Keratinocyte (primary cell): Measurements from ENCODE around the gene TP53I13. TPM values are rescaled to one million over a fixed set of nuclear protein-coding genes. Genes with fewer than 3 reads are reported as not detected.

Experiments
- DNase-seq: peaks from one replicate; pipeline ENCODE4 v3.0.0-alpha.2; 2011; ENCODE audit warnings: low read depth, missing footprints, low spot score
- FAIRE-seq: peaks from 2 replicates; lab custom pipeline; 2011; peaks lifted over from hg19 to GRCh38; lab: Jason Lieb, UNC
- H2AFZ ChIP-seq: 2 replicates; pipeline ENCODE4 v1.6.0; 2012; ENCODE audit warnings: low read length, control low read depth, inconsistent platforms; ENCODE audit not compliant: control insufficient read depth
- H3K27ac ChIP-seq: 2 replicates; pipeline ENCODE4 v1.5.1; 2011; ENCODE audit warnings: low read length; ENCODE audit not compliant: control insufficient read depth, insufficient read depth
- H3K27me3 ChIP-seq: 3 replicates; pipeline ENCODE4 v1.6.0; 2011; ENCODE audit warnings: low read length; ENCODE audit not compliant: control insufficient read depth, insufficient read depth; ENCODE audit errors: extremely low read depth
- H3K36me3 ChIP-seq, 2 experiments: 2 replicates in 1 of 2; 3 replicates in 1 of 2; pipeline ENCODE4 v1.5.1; 2011; ENCODE audit warnings: low read length in 2 of 2, mild to moderate bottlenecking in 1 of 2; ENCODE audit not compliant: control insufficient read depth in 2 of 2, insufficient read depth in 2 of 2; ENCODE audit errors: extremely low read depth in 1 of 2
- H3K4me1 ChIP-seq: 3 replicates; pipeline ENCODE4 v1.5.1; 2011; ENCODE audit warnings: low read length; ENCODE audit not compliant: control insufficient read depth, insufficient read depth; ENCODE audit errors: extremely low read depth
- H3K4me2 ChIP-seq: 3 replicates; pipeline ENCODE4 v1.6.0; 2011; ENCODE audit warnings: low read depth, low read length; ENCODE audit not compliant: control insufficient read depth, insufficient read depth; ENCODE audit errors: extremely low read depth
- H3K4me3 ChIP-seq, 3 experiments: fragments of 200-600 bp in 1 of 3; sonication (generic) in 1 of 3; 2 replicates in 2 of 3; 3 replicates in 1 of 3; pipeline ENCODE4 v1.5.1; 2011 to 2016; ENCODE audit warnings: low read length in 3 of 3, mild to moderate bottlenecking in 3 of 3, control low read depth in 2 of 3, inconsistent platforms in 1 of 3, low read depth in 1 of 3, mixed read lengths in 1 of 3, mixed run types in 1 of 3, moderate library complexity in 1 of 3; ENCODE audit not compliant: control insufficient read depth in 2 of 3, insufficient read depth in 2 of 3; ENCODE audit errors: extremely low read depth in 1 of 3
- H3K79me2 ChIP-seq: 2 replicates; pipeline ENCODE4 v1.6.0; 2012; ENCODE audit warnings: low read length; ENCODE audit not compliant: control insufficient read depth, insufficient read depth
- H3K9ac ChIP-seq: 3 replicates; pipeline ENCODE4 v1.6.0; 2011; ENCODE audit warnings: low read length; ENCODE audit not compliant: control insufficient read depth, insufficient read depth; ENCODE audit errors: extremely low read depth
- H3K9me1 ChIP-seq: 3 replicates; pipeline ENCODE4 v1.6.0; 2011; ENCODE audit warnings: low read length; ENCODE audit not compliant: control insufficient read depth, insufficient read depth; ENCODE audit errors: extremely low read depth
- H3K9me3 ChIP-seq: 2 replicates; pipeline ENCODE4 v1.5.1; 2012; ENCODE audit warnings: low read depth, low read length; ENCODE audit not compliant: control insufficient read depth
- H4K20me1 ChIP-seq: 3 replicates; pipeline ENCODE4 v1.6.0; 2011; ENCODE audit warnings: low read length; ENCODE audit not compliant: control insufficient read depth, insufficient read depth; ENCODE audit errors: extremely low read depth
- CTCF ChIP-seq, 3 experiments: IDR thresholded peaks in 1 of 3; conservative IDR thresholded peaks in 1 of 3; optimal IDR thresholded peaks in 1 of 3; 2 replicates in 2 of 3; 3 replicates in 1 of 3; pipeline versions ENCODE3 to v1.5.1; 2011; ENCODE audit warnings: low read length in 3 of 3, mild to moderate bottlenecking in 3 of 3, moderate library complexity in 2 of 3, control low read depth in 1 of 3, inconsistent platforms in 1 of 3; ENCODE audit not compliant: insufficient read depth in 2 of 3; ENCODE audit errors: extremely low read depth in 1 of 3
- EZH2 ChIP-seq: IDR thresholded peaks from one replicate; pipeline ENCODE4 v1.6.1; 2012; ENCODE audit warnings: inconsistent platforms, mild to moderate bottlenecking, low read length, moderate library complexity
- dilution Hi-C: fragments of 300-500 bp; cut with MboI; formaldehyde crosslinking; loops from one replicate; pipeline ENCODE4 v1.7.0; 2020; ENCODE audit warnings: low sequenced_read_pairs; ENCODE audit not compliant: extremely low pct_ligation_motif_present
- polyA plus RNA-seq, 5 experiments: library from polyadenylated mRNA; depleted of rRNA in 3 of 5; stranded (reverse) in 3 of 5; stranded (forward) in 1 of 5; unstranded in 1 of 5; fragments of >200 nt; gene quantifications; 1 replicate in 1 of 5; 2 replicates in 3 of 5; 3 replicates in 1 of 5; pipeline versions ENCODE4 v1.2.1 to v1.2.3, GENCODE V29; 2011 to 2012; ENCODE audit warnings: missing spikeins in 2 of 5, low read depth in 1 of 5, low replicate concordance in 1 of 5

Gene TP53I13
- polyA plus RNA-seq, 1 donor (not counting 4 experiments of a cell fraction or from before 2014, with no cell fraction given): 11.9 TPM

- peak overlapping the region; percentile 72 for H3K9ac ChIP-seq
- peak overlapping the region; percentile 57 to 73 (median 69) for H3K4me3 ChIP-seq
- H2AFZ ChIP-seq: peak overlapping the region; percentile 65
- dilution Hi-C loops: no loop called here
- TF ChIP-seq EZH2: no peak
- peak overlapping the region; percentile 94 for H3K4me2 ChIP-seq
- H3K36me3 ChIP-seq: peaks cover 0 to 7% of the 10 kb centered on the region in 2 experiments
- H3K27ac ChIP-seq: peak overlapping the region; percentile 60
- H3K27me3 ChIP-seq: no peaks in the 10 kb centered on the region
- H3K79me2 ChIP-seq: no peaks in the 10 kb centered on the region
- no peaks in the 10 kb centered on the region for H3K9me3 ChIP-seq
- peak; percentile 62 for FAIRE-seq
- no peaks in the 10 kb centered on the region for H3K9me1 ChIP-seq
- no peak for DNase-seq
- H4K20me1 ChIP-seq: peaks cover 5% of the 10 kb centered on the region
- peaks cover 21% of the 10 kb centered on the region for H3K4me1 ChIP-seq
These were observed 897 bp downstream of the TP53I13 start for GRCh38 chr17:29569245-29569950.

GRCh38 chr17:29570521-29570920 lies 2.0 kb downstream of the TP53I13 start:
- H3K4me1 ChIP-seq: peaks cover 18% of the 10 kb centered on the region
- FAIRE-seq (no peak), DNase-seq (no peak)
- no peak overlapping the region for H3K4me3 ChIP-seq
- H3K9me1 ChIP-seq: no peaks in the 10 kb centered on the region
- H3K9ac ChIP-seq: no peak overlapping the region
- no peak overlapping the region for H3K4me2 ChIP-seq
- H3K79me2 ChIP-seq: no peaks in the 10 kb centered on the region
- peaks cover 0 to 16% of the 10 kb centered on the region in 2 experiments for H3K36me3 ChIP-seq
- H3K27me3 ChIP-seq: no peaks in the 10 kb centered on the region
- dilution Hi-C loops: no loop called here
- TF ChIP-seq EZH2: no peak
- TF ChIP-seq CTCF (optimal IDR thresholded peaks at IDR 0.05 in 1 of 3, IDR thresholded peaks at IDR 0.05 in 1 of 3, conservative IDR thresholded peaks at IDR 0.05 in 1 of 3; ENCODE audit: extremely low read depth in 1 of 3, insufficient read depth in 2 of 3, low read length in 3 of 3): no peak
- no peak overlapping the region for H3K27ac ChIP-seq
- no peaks in the 10 kb centered on the region for H3K9me3 ChIP-seq
- peaks cover 5% of the 10 kb centered on the region for H4K20me1 ChIP-seq
- H2AFZ ChIP-seq: no peak overlapping the region
